ENCODE measurements around the gene SAPCD2. TPM values are rescaled to one million over a fixed set of nuclear protein-coding genes. Genes with fewer than 3 reads are reported as not detected.

Gene SAPCD2
- total and polyA plus RNA-seq, 4 donors = 1.3 to 2.1 (median 1.6) TPM

- Histone ChIP-seq H3K4me1 (ENCODE audit: control insufficient read depth in 5 of 5, insufficient read depth in 5 of 5, low read length in 5 of 5) (peaks cover 0 to 39% (median 12%) of the 10 kb centered on the region in 5 donors), H3K9ac (ENCODE audit: insufficient read depth in 1 of 2, low read length in 2 of 2) (no peak overlapping the region), H3K36me3 (ENCODE audit: control insufficient read depth in 4 of 4, insufficient read depth in 4 of 4, low read length in 4 of 4) (no peaks in the 10 kb centered on the region), H3K9me3 (ENCODE audit: control insufficient read depth in 4 of 4, insufficient read depth in 3 of 4, low read length in 3 of 4) (no peaks in the 10 kb centered on the region), H3K27me3 (ENCODE audit: control insufficient read depth in 3 of 3, insufficient read depth in 3 of 3, low read length in 2 of 3) (peaks cover 0 to 16% (median 4%) of the 10 kb centered on the region in 3 donors), H3K4me3 (no peak overlapping the region), H3K27ac (ENCODE audit: low read depth in 1 of 2, low read length in 1 of 2) (no peak overlapping the region)
- ATAC-seq (ENCODE audit: insufficient read depth, low FRiP score) (no peak), DNase-seq (peak; percentile 81 to 85 (median 81))
- 79 to 84% methylated on average over 17 of the region's 17 CpGs for WGBS, 2 donors
- TF ChIP-seq, protein P1, sequence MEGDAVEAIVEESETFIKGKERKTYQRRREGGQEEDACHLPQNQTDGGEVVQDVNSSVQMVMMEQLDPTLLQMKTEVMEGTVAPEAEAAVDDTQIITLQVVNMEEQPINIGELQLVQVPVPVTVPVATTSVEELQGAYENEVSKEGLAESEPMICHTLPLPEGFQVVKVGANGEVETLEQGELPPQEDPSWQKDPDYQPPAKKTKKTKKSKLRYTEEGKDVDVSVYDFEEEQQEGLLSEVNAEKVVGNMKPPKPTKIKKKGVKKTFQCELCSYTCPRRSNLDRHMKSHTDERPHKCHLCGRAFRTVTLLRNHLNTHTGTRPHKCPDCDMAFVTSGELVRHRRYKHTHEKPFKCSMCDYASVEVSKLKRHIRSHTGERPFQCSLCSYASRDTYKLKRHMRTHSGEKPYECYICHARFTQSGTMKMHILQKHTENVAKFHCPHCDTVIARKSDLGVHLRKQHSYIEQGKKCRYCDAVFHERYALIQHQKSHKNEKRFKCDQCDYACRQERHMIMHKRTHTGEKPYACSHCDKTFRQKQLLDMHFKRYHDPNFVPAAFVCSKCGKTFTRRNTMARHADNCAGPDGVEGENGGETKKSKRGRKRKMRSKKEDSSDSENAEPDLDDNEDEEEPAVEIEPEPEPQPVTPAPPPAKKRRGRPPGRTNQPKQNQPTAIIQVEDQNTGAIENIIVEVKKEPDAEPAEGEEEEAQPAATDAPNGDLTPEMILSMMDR (IDR thresholded peaks at IDR 0.05; ENCODE audit: control extremely low read depth, extremely low read depth) = no peak
These were observed 13.5 kb downstream of the SAPCD2 start for GRCh38 chr9:137056739-137057415.

DNA sequence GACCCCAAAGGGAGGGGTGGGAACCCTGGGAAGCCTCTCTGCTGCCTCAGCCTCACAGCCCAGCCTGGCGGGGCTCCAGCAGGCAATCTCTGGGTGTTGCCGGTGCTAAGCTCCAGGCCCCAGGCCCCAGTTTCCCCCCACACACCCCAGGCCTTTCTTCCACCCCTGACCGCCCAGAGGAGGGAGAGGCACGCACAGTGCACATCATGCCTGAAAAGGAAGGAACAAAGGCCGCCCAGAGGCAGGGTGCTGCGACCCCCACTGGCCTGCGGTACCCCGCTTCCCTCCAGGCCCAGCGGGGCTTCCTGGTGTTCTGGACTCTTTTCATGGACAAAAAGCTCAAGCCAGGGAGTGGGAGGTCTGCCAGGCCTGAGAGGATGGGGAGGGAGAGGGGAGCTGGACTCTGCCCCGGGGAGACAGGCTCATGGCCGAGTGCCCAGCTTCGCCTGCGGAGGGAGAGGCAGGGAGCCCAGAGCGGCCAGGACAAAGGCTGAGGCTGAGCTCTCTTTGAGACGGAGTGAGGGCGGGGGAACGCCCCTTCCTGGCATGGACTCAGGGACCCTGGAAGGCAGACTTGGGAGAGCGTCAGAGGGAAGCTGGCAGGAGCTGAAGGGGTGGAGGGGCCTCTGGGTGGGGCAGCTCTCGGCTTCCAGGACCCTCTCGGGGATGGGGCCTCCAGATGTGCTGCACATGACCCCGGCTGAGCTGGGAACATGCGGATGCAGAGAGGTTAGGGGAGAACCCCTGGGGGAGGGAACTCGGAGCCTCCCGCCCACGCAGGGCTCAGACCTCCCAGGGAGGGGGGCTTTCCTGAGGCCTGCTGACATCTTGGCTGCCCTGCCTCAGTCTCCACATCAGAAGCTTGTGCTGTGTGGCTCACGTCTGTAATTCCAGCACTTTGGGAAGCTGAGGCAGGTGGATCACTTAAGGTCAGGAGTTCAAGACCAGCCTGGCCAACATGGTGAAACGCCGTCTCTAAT, 14.7 kb downstream of the SAPCD2 start:
- 46 to 63% methylated on average over 28 of the region's 28 CpGs for WGBS, 2 donors
- peak; percentile 98 to 99 (median 99) for DNase-seq
- TF ChIP-seq, protein P1 (IDR thresholded peaks at IDR 0.05; ENCODE audit: control extremely low read depth, extremely low read depth) = no peak
- H3K27ac ChIP-seq (ENCODE audit: low read depth in 1 of 2, low read length in 1 of 2) = no peak overlapping the region
- ATAC-seq (ENCODE audit: insufficient read depth, low FRiP score) = no peak
- peaks cover 0 to 39% (median 12%) of the 10 kb centered on the region in 5 donors for H3K4me1 ChIP-seq (ENCODE audit: control insufficient read depth in 5 of 5, insufficient read depth in 5 of 5, low read length in 5 of 5)
- no peak overlapping the region for H3K4me3 ChIP-seq
- H3K27me3 ChIP-seq (ENCODE audit: control insufficient read depth in 3 of 3, insufficient read depth in 3 of 3, low read length in 2 of 3) = peaks cover 0 to 16% (median 4%) of the 10 kb centered on the region in 3 donors
- no peaks in the 10 kb centered on the region for H3K9me3 ChIP-seq (ENCODE audit: control insufficient read depth in 4 of 4, insufficient read depth in 3 of 4, low read length in 3 of 4)
- no peaks in the 10 kb centered on the region for H3K36me3 ChIP-seq (ENCODE audit: control insufficient read depth in 4 of 4, insufficient read depth in 4 of 4, low read length in 4 of 4)
- no peak overlapping the region for H3K9ac ChIP-seq (ENCODE audit: insufficient read depth in 1 of 2, low read length in 2 of 2)

GRCh38 chr9:137054932-137055384, 15.4 kb downstream of the SAPCD2 start:
- no peak for ATAC-seq (ENCODE audit: insufficient read depth, low FRiP score)
- TF ChIP-seq, protein P1 (IDR thresholded peaks at IDR 0.05; ENCODE audit: control extremely low read depth, extremely low read depth) = no peak
- DNase-seq = no peak
- H3K27ac ChIP-seq (ENCODE audit: low read depth in 1 of 2, low read length in 1 of 2) = no peak overlapping the region
- 83 to 92% methylated on average over 17 of the region's 17 CpGs for WGBS, 2 donors
- no peak overlapping the region for H3K4me3 ChIP-seq
- peaks cover 0 to 39% (median 12%) of the 10 kb centered on the region in 5 donors for H3K4me1 ChIP-seq (ENCODE audit: control insufficient read depth in 5 of 5, insufficient read depth in 5 of 5, low read length in 5 of 5)
- H3K27me3 ChIP-seq (ENCODE audit: control insufficient read depth in 3 of 3, insufficient read depth in 3 of 3, low read length in 2 of 3) = peaks cover 0 to 16% (median 4%) of the 10 kb centered on the region in 3 donors
- no peaks in the 10 kb centered on the region for H3K36me3 ChIP-seq (ENCODE audit: control insufficient read depth in 4 of 4, insufficient read depth in 4 of 4, low read length in 4 of 4)
- H3K9ac ChIP-seq (ENCODE audit: insufficient read depth in 1 of 2, low read length in 2 of 2) = no peak overlapping the region
- H3K9me3 ChIP-seq (ENCODE audit: control insufficient read depth in 4 of 4, insufficient read depth in 3 of 4, low read length in 3 of 4) = no peaks in the 10 kb centered on the region

All from lung (tissue), 12 donors.